ENCODE results near the gene DARS1.
"Not testable (repeated sequence)": the region's sequence is repeated elsewhere in the genome, so short reads cannot be mapped to it uniquely, and the experiment has no call there.

DARS1 gene

GRCh38 chr2:135980434-135981079 is 4.9 kb downstream of the DARS1 start:
- DNase-seq, result no peak

- no peak for DNase-seq
These were observed 9.7 kb downstream of the DARS1 start for GRCh38 chr2:135975702-135976101.

- DNase-seq, result no peak
These were observed 11.4 kb downstream of the DARS1 start for GRCh38 chr2:135974036-135974435.

GRCh38 chr2:135969655-135970387 is 15.6 kb downstream of the DARS1 start:
- no peak for DNase-seq

GRCh38 chr2:135965756-135966155 is 19.7 kb downstream of the DARS1 start:
- DNase-seq, result no peak

GRCh38 chr2:135964404-135964803 is 21.0 kb downstream of the DARS1 start:
- DNase-seq, result not testable (repeated sequence)

DNA sequence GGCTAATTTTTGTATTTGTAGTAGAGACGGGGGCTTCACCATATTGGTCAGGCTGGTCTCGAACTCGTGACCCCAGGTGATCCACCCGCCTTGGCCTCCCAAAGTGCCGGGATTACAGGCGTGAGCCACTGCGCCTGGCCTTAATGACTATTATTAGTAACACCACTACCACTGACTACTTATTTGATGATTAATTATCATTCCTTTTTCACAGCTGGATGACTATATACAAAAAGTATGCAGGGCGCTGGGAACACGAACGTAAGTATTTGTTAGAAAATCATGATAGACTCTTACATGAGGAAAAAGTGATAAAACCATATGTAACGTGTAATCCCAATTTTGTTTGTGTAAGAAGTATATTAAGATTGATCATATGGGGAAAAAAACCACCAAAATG is 21.6 kb downstream of the DARS1 start:
- DNase-seq, result no peak

DNA sequence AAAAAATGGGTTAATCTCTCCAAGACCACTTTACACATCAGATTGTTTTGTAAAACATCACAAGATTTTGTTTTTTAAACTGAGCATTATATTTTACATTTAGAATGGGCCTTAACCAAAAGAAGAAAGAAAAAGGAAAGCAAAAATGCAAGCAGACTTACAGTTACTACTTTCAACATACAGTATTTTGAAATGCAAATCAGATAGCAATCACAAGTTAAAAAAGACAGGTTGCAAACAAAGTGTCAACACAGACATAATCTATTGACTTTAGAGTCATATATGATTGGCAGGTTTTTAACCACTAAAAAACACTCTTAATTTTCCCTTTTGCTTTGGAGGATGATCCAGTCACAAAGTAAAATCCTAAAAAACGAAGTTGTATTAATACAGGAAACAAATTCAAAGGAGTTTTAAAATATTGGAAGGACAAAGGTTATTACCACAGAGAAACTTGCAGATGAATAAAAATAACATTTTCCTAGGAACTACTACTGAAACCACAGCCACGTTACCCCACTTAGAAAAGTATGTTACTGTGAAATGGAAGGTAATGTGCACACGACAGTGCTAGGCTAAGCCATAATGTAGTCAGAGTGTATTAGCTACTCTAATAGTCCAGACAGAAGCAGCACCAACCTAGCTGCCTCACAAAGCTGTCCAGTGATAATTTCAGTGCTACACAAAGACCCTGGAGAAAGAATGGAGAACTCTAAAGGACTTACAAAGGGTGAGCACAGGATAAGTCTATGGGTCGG is 22.9 kb downstream of the DARS1 start:
- DNase-seq, result no peak

DNA sequence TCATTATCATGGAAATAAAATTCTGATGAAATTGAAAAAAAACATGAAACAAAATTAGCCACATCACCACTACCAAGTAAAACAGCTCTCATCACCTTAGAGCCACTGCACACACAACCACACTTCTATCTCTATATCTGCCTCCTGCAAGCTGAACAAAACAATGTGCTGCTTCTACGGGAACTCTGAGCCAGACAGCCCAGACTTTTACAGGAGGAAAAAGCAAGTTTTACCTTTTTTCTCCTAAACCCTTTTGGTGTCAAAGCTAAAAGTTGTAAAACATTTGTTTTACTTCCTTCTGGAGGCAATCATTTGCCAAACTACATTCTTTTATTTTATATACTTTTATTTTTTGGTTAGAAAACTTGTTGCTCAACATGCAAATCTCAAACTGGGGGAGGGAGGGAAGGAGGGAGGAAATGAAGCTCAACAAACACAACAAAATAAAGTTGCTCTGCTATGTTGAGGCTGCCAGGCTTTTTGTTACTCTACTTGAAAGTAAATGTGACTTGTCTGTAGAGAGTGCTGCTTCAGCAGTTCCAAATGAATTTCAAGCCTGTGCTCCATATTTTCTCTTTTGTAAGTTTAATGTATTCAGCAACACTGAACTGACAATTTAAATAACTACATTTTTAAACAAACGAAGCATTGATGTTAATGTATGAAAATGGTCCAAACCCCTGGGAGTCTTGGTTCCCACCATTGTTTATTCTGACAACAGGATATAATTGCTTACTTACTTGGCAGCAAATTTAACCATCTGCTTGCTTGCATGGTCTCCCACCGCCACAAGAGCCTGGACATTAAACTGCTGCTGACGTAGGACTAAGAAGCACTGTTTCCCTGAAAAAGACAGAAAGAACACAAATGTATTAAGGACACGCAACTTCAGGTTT is 24.5 kb downstream of the DARS1 start:
- DNase-seq, result no peak

DNA sequence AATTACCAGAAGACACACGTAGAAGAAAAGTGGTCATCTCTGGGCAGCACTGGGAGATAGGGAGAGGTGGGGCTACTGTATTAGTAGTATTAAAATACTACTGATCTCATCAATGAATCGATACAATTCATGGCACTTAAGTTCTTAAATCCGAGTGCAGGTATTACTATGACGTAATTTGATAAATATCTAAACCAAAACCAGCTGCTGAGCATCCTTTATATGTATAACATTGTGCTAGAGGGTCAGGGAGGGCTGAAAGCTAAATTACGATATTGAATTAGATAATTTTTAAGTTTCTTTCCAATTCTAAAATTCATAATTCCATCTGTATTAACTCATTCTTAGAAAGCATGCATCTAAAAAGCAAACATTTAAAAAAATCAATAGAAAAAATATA is 25.3 kb downstream of the DARS1 start:
- DNase-seq, result no peak

DNA sequence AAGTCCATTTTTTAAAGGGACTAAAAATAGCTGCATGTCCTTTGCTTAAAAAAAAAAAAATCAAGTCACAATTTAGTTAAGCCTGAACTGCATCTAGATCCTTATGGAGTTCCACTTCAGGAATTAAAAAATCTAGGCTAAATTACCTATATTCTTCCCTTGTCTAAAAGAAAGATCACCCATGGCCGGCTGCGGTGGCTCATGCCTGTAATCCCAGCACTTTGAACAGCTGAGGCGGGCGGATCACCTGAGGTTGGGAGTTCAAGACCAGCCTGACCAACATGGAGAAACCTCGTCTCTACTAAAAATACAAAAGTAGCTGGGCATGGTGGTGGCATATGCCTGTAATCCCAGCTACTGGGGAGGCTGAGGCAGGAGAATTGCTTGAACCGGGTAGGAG is 26.5 kb downstream of the DARS1 start:
- DNase-seq, result not testable (repeated sequence)

DNA sequence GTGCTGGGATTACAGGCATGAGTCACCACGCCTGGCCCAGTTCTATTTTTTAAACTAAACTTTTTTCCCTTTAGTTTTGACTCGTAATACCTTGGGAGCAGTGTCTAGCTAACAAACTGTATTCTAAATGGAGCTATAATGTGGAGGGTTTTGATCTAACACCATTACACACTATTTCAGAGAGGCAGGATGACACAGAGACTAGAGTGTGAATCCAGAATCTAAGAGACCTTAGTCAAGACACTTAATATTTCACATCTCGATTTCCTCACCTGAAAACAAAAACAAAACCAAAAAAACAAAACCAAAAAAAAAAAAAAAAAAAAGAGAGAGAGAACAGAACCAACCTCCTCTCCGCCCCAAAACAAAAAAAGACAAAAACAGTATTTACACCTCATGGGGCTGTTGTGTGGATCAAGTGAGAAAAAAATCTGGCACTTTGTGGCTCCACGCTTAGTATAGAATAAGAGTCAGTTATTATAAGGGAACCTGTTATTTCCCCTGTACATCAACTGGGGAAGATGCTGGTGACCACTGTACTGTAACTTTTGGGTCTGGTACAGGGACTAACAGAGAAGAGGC is 31.3 kb downstream of the DARS1 start:
- DNase-seq, result no peak

DNA sequence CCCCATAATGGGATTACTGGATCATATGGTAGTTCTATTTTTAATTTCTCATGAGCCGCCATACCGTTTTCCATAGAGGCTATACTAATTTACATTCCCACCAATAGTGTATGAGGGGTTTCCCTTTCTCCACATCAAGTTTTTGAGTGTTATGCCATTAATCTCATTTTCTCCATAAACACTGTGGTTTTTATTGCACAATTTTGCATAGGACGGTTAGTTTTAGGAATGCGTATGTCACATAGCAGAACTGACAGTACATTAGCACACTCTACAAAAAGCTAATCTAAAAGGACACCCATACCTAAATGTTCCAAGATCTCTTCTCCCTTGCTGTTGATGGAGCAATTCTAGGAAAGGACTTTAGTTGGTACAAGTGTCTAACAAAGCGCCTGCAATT is 32.5 kb downstream of the DARS1 start:
- no peak for DNase-seq

DNA sequence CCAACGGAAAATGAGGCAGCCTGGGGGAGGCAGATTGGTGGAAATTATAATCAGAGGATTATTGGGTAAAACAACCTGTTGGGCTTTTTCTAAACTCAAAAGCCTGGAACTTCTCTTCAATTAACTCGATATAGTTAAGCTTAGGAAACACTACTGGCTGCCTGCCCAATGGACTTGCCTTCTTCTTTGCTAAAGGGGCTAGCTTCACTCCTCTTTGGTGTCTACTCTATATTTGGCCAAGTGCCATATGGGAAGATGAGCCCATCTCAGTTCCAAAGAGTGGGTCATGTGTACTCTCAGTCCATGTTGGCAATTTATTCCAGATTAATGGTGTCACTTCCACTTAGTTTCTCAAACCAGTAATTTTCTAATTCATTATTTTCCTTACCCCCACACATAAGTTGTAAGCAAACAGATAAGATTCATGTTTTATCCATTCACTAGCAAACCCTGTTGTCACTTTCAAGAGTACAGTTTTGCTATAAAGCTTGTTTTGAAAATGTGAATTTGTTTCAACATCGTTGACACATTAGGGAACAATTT is 34.3 kb downstream of the DARS1 start:
- DNase-seq, result no peak

GRCh38 chr2:135949451-135950234 is 35.8 kb downstream of the DARS1 start:
- no peak for DNase-seq

DNA sequence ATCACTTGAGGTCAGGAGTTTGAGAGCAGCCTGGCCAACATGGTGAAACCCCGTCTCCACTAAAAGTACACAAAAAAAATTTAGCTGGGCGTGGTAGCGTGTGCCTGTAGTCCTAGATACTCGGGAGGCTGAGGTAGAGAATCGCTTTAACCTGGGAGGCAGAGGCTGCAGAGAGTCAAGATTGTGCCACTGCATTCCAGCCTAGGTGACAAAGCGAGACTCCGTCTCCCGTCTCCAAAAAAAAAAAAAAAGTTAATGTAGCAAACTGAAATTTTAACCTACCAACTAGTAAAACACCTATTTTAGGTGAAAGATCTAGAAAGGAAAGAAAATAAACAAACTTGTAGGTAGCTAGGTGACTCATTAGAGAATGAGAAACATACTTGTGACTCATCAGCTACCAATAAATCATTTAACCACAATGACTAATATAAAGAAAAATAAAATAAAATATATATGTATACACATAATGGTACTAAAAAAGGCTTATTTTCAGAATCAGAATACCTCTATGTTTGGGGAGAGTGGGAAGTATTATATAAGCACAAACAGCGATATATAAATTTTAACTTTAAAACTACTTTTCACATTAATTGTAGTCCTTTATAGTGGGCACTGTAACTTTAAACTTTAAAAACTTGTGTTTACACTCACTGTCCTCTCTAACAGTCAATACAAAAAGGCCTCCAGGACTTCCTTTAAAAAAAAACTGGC is 36.6 kb downstream of the DARS1 start:
- DNase-seq, result no peak

GRCh38 chr2:135948141-135948540 is 37.3 kb downstream of the DARS1 start:
- DNase-seq, result no peak

- no peak for DNase-seq
These were observed 37.9 kb downstream of the DARS1 start for GRCh38 chr2:135947483-135947882.

GRCh38 chr2:135945526-135945925 is 39.9 kb downstream of the DARS1 start:
- no peak for DNase-seq

DNA sequence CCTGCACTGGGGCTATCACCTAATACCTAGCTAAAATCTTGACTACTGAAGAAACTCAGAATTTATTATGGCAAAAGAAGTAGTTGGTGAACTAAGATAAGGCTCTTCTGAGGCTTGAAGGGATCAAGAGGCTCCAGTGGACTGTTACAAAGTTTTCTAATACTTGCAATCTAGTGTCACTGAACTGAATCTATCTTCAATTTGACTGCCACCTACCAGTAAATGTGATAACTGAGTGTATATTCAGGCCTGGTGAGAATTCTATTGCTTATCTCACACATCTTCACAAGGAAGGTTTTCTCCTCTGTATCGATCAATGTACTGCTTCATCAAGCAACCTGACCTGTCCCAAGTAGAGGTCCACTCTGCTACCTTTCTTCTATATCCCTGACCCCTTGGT is 40.8 kb downstream of the DARS1 start:
- DNase-seq, result no peak

All from cortex of kidney (tissue), 1 donor.